HG03520 (cell line): ENCODE measurements around the gene ACVR1B.

Experiments
- ATAC-seq: cut with Tn5 transposase; IDR thresholded peaks from one replicate; pipeline ENCODE4 v1.9.1; 2021; ENCODE audit warnings: mild to moderate bottlenecking, moderate library complexity; ENCODE audit not compliant: unreplicated experiment

ACVR1B gene

DNA sequence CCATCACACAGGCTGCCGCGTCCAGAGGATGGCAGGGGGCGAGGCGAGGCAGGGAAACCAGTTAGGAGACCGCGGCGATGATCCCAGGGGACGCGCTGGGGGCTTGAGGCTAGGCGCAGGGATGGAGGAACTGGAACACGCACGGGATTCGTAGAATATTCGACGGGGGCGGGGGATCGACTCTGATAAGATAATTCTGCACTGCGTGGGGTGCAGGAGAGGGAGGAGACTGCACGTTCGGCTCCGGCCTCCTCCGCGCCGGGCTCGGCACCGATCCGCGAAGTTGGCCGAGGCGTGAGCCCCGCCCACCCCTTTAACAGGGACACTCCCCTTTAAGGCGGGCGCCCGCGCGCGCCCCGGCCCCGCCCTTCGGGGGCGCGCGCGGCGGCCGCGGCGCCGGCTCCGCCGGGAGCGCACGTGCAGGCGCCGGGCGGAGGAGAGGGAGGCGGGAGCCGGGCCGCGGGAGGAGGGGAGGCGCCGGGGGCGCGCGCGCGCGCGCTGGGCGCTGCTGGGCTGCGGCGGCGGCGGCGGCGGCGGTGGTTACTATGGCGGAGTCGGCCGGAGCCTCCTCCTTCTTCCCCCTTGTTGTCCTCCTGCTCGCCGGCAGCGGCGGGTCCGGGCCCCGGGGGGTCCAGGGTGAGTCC lies at the start of gene ACVR1B:
ACVR1B (plus strand) TSS at position 501 of the 644 bp plus-strand sequence; CDS start at position 546, 45 bp downstream.
- ATAC-seq: peak; percentile 79

DNA sequence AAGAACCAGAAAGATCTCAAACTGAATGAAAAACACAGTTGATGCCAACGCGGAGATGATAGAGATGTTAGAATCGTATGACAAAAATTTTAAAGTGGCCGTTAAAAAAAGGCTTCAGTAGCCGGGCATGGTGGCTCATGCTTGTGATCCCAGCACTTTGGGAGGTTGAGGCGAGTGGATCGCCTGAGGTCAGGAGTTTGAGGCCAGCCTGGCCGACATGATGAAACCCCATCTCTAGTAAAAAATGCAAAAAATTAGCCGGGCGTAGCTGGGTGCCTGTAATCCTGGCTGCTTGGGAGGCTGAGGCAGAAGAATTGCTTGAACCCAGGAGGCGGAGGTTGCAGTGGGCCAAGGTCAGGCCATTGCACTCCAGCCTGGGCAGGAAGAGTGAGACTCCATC lies 49.6 kb upstream of the ACVR1B start:
- no peak for ATAC-seq

DNA sequence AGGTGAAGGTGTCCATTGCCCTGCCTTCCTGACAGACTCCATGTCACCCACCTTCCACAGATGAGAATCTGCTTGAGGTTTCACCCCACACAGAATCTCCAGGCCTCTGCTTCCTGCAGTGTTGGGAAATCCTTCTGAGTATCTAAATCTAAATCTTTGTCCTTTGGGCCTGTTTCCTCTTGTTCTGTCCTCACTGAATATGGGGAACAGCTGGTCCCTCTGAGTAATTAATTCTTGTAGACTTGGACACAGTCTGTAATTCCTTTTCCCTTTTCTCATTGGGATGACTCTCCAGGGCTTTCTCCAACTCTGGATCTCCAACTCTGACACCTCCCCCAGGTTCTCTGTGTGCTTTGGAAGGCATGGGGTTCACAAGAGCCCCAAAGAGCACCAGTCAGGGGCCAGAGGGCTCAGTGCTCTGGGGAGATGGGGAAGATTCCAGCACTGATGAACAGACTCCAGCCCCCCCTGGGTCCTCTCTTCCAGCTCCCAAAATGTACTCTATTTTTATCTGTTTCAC lies 46.5 kb upstream of the ACVR1B start:
- ATAC-seq: no peak

DNA sequence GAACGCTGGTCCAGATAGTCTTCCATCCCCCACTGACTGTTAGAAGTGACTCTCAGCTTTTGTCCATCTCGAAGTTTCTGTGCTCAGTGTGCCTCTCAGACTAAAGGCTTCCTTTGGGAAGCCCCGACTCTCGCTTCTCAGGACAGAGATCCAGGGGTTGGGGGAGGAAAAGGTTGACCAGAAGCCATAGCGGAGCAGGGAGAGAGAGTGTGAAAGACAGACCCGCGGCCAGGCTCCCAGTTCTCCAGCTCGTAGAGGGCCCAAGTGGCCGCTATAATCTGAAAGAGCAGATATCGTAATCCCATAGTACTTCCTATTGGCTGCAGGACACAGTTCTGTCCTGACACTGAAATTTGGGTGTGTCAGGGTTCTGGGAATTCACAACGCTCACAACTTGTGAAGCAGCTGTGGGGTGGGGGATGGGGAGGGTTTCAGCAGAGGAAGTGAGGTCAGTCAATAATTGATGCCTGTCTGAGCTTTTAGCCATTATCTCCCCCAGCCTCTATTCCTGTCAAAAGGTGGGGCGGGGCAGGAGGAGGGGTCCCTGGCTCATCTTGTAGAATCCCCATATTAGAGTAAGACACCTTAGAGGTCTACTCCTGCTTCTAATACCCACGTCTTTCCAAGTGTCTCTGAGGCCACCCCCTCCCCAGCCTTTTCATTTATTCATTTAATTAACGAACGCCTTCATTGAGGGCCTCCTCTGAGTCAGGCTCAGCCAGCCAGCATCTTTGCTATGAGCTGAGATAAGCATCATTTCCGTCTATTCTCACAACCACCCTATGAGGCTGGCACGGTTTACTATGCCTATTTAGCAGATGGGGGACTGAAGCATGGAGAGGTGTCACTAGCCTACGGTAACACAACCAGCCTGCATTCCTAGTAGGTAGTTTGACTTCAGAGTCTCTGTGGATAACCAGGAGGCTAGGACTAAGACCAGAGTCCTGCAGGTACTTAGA lies 45.7 kb upstream of the ACVR1B start:
- no peak for ATAC-seq

DNA sequence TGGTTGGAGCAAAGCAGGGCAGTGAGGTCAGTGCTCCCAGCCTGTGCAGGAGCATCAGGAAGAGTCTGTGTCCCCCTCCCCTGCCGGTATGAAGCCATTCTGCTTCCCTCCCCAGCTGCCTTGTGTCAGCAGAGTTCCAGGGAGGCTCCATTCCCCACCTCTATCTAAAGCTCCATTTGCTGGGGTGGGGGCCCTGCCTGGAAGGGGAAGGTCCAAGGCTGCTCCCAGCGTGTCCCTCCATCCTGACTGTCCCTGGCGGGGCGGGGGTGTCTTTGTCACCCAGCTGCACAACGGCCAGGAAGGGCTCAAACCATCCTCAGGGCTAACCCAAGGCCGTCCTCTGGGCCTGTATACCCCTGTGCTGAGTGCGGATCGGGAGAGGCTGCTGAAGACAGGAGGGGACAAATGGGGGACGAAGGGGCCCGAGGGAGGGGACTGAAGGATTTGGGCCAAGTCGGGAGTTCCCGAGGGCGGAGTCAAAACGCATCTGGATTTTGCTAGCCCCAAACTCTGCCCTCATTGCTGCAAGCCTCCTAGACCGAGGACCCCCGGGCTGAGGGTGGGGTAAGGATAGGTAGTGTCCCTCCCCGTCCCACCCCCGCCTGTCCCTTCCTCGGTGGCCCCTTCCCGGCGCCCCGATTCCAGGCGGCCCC lies 44.9 kb upstream of the ACVR1B start:
- no peak for ATAC-seq

DNA sequence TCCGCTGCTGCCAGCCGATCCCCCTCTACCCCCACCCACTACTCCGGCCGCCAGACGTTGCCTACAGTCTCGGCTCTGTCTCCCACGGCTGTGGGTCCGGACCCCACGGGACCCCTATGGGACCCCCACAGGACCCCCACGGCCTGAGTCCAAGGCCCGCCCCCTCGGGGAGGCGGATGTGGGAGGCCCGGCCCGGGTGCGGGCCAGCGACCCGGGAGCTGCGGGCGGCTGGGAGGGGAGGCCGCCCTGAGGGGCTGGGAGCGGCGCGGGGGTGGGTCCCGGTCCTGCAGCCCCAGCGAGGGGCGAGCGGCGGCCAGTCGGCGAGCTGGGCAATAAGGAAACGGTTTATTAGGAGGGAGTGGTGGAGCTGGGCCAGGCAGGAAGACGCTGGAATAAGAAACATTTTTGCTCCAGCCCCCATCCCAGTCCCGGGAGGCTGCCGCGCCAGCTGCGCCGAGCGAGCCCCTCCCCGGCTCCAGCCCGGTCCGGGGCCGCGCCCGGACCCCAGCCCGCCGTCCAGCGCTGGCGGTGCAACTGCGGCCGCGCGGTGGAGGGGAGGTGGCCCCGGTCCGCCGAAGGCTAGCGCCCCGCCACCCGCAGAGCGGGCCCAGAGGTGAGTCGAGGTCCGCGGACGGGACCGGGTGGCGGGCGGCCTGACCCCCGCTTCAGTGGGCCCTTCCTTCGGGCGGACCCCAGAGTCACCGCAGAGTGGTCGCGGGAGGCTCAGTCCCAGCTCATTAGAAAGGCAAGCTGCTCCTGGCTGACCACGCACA lies 44.2 kb upstream of the ACVR1B start, which contains the start of gene ACVRL1:
ACVRL1 (plus strand) TSS at position 422 of the 773 bp plus-strand sequence. CDS start 4,971 bp downstream, outside the sequence.
- no peak for ATAC-seq

DNA sequence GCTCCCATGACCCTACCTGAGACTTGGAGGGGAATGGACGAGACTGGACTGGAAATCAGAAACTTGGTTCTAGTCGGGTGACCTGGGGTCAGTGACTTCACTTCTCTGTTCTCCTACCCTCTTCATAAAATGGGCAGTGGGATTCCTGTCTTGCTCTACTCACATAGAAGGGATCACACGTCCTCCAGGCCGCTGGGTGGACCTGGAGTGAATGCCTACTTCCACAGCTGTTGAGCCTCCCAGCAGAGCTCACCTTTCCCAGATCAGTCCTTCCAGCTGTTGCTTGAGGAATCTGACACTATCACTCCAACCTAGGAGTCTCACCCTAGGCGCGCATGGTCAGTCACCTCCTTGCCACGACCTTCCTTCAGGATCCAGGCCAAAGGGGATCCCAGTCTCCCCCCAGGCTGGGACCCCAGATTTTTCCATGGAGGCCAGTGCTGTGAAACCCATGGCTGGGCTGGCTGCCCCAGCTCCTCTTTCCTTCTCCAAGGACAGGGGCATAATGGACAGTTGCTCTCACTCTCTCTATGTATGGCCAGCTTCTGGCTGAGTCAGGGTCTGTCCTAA lies 43.6 kb upstream of the ACVR1B start:
- ATAC-seq: no peak

DNA sequence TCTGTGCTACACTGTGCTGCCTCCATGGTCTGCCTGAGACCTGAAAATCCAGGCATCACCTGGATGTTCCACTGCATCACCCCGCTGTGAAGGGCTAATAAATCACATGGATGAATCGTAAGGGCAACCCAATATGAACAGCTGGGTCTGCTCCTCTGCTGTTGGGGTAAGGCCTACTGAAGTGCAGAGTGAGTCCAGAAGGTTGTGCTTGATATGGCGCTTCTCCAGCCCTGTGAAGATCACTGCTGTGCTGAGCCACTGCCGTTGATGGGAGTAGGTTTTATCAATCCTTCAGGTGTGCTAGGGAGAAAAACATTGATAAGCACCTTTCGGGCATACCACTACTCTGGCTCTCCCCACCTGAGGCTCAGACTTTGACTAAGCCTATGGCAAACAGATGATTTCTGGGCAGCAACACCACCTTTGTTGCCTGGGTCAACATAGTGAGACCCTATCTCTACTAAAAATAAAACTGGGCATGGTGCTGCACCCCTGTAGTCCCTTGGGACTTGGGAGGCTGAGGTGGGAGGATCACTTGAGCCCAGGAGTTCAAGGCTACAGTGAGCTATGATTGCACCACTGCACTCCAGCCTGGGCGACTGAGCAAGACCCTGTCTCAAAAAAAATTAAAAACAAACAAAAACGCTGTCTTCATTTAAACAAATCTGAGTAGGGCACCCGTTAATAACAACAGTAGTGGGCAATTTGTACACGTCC lies 42.5 kb upstream of the ACVR1B start:
- no peak for ATAC-seq

DNA sequence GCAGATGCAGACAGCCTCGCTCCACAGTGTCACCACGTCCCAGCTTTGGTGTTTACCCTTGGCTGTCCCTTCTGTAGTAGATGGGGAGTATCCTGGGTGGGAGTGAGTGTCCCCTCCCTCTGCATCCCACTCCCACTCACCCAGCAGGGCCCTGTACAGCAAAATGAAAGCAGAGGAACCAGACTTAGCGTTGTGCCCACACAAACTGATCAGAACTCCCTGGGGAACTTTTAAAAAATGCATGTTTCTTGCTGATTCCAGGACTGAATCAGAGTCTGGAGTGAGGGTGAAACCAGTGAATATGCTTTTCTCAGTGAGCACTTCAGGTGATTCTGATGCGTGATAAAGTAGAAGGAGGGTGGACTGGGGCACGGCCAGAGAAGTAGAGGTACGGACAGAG lies 41.3 kb upstream of the ACVR1B start:
- no peak for ATAC-seq

DNA sequence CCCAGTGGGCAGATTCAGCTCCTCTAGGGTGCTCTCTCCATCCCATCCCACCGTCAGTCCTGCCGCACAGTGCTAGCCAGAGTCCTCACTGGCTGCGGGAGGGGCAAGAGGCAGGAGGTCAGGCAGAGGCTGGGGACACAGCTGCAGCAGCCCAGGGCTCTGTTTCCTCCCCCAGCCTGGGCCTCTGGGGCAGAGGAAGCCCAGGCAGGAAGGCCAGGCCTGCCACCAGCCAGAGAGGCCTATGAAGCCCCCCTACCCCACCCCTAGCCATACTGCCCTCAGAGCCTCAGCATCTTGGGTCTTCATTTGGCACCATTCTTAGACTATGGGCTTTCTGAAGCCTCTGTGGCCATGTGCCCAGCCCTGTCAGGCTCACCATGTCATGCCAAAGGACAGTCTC lies 40.8 kb upstream of the ACVR1B start:
- ATAC-seq: no peak

DNA sequence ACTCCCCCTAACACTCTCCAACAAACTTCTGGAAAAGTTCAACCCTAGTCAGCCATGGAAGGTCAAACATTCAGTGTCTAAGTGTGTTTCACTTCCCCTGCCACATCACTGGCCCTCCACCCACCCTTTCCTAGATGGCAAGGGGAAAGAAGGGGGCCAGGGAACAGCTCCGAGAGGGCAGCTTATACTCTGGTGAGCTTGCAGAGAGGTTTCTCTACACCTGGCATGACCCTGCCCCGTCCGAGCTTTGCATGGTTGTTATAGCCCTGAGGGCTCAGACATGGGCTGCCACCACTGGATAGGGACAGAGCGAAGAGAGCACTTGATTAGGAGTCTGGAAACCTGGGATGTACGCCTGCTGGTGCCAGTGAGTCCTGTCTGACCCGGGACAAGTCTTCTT lies 40.2 kb upstream of the ACVR1B start:
- ATAC-seq: no peak

DNA sequence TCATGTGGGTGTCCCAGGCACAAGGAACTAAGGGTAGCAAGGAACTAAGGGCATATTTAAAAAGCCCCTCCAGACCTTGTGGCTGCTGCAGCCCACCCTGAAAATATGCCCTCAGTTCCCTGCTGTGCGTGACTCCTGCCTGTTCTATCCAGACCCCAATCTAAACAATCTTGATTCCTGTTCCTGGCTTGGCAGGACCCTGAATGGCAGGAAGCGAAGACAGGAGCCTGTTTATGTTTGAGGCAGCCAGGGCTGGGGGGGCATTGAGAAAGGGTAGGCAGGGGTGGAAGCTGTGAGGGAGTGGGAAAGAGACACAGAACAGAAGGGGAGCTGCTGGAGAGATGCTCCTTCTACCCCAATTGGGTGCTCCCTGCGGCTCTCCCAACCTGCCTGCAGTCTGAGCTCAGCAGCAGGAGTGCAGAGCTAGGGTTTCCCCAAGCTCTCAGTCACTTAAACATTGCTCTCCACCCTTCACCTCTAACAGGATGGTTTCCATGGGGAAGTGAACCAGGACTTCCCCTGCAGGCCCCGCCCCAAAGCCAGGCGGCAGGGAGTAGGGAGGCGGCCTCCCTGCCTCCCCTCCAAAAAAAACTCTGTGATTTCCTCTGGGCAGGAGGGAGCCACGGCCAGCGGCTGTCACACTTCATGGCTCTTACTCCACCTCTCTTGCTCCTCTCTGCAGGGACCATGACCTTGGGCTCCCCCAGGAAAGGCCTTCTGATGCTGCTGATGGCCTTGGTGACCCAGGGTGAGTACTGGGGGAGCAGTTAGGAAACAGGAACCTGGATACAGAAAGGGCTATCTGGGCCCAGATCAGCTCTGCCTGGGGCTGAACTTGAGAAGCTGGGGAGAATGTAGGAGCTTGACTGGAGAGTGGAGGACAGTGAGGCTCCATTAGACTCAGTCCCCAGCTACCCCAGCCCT lies 39.4 kb upstream of the ACVR1B start:
- no peak for ATAC-seq

DNA sequence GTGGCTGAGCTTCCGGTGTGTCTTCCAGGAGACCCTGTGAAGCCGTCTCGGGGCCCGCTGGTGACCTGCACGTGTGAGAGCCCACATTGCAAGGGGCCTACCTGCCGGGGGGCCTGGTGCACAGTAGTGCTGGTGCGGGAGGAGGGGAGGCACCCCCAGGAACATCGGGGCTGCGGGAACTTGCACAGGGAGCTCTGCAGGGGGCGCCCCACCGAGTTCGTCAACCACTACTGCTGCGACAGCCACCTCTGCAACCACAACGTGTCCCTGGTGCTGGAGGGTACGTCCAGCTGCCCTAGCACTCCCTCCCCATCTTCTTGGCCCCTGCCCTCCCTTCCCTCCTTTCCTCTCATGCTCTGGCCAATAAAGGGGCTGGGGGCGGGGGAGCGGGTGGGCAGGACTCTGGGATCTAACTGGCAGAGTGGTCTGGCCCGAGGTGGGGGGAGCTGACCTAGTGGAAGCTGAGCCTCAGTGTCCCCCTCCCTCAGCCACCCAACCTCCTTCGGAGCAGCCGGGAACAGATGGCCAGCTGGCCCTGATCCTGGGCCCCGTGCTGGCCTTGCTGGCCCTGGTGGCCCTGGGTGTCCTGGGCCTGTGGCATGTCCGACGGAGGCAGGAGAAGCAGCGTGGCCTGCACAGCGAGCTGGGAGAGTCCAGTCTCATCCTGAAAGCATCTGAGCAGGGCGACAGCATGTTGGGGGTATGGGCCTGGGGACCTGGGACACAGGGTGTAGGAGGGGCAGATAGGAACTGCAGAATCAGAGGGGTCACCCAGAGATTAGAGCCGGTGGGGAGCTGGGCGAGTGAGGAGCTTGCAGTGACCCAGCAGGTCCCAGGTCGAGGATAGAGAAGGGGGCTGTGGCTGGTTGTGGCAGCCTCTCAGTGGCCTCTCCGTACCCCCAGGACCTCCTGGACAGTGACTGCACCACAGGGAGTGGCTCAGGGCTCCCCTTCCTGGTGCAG lies 38.1 kb upstream of the ACVR1B start:
- ATAC-seq: no peak

DNA sequence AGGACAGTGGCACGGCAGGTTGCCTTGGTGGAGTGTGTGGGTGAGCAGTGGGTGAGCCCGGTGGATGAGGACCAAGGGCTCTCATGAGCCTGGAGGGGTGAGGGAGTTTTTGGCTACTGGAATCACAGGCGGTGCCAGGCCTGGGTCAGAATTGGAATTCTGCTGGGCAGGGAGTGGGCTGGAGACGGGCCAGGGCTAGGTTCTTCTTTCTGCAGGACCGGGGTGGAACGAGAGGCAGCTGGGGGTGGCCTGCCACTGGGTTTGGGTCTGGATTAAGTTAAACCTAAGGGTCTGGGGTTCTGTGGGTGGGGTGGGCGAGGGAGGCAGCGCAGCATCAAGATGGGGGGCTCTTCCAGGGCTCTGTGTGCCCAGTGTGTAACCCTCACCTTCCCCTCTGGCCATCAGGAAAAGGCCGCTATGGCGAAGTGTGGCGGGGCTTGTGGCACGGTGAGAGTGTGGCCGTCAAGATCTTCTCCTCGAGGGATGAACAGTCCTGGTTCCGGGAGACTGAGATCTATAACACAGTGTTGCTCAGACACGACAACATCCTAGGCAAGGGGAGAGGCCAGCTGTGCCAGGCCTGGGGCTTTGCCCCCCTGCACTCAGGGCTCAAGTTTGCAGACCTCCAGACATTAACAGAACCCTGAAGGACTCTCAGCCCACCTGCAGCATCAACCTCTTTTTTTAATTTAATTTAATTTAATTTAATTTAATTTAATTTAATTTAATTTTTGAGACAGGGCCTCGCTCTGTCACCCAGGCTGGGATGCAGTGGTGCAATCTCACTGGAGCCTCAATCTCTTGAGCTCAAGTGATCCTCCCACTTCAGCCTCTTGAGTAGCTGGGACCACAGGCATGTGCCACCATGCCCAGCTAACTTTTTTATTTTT lies 37.2 kb upstream of the ACVR1B start:
- ATAC-seq: no peak

DNA sequence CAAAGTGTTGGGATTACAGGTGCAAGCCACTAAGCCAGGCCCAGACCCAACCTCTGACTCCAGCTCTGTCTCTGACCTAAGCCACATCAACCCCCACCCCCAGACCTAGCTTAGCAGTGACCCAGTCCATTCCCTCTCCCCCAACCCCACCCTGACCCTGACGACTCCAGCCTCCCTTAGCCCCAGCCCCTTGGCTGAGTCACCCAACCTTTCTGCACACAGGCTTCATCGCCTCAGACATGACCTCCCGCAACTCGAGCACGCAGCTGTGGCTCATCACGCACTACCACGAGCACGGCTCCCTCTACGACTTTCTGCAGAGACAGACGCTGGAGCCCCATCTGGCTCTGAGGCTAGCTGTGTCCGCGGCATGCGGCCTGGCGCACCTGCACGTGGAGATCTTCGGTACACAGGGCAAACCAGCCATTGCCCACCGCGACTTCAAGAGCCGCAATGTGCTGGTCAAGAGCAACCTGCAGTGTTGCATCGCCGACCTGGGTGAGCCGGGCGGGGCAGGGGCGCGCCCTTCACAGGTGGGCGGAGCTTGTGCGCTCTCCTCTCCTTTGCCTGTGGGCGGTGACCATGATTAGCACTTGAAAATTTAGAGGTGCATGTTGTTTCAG lies 36.4 kb upstream of the ACVR1B start:
- ATAC-seq: no peak

DNA sequence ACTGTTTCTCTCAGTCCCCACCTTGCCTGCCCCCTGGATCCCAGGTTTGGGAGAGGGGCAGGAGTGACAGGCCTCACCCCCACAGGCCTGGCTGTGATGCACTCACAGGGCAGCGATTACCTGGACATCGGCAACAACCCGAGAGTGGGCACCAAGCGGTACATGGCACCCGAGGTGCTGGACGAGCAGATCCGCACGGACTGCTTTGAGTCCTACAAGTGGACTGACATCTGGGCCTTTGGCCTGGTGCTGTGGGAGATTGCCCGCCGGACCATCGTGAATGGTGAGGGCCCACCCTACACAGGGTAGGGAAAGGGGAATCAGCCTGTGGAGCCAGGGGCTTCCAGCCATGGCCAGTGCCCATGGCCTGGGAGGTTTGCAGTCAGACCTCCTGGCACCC lies 35.5 kb upstream of the ACVR1B start:
- no peak for ATAC-seq
